Measurements from ENCODE around the gene STRIP2. TPM values are rescaled to one million over a fixed set of nuclear protein-coding genes. Genes with fewer than 3 reads are reported as not detected.
A peak's percentile ranks its signal among the peaks of the same experiment; 100 is the strongest.
"Not testable (repeated sequence)": the region's sequence is repeated elsewhere in the genome, so short reads cannot be mapped to it uniquely, and the experiment has no call there.

Gene STRIP2
- total RNA-seq, 1 experiment from 2014 or later: 7.5 TPM

DNA sequence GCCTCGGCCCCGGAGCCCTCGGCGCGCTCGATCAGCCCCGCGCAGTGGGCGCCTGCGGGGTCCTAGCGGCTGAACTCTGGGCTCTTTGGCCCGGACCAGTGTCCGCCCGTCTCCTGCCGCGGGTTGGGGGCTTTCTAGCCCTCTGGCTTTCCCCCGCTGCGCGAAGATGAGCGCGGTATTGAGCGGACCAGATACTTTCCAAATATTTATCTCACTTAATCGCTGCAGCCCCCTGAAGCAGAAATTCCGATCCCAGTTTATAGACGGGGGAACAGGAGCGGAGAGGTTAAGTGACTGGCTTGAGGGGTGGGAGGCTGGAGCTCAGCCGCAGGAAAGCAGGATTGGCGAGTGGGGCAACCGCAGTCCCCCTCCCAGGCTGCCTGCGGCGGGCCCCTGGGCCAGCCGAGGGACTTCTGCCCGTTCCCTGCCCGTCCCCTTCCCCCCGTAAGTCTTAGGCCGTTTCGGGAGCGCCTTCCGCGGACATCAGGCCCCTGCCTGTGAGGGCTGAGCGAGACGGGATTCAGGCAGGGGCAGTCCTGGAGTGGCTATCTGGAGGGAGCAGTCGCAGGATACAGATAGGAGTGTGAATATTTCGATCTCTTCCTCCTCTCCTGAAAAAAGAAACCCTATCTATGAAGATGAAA is 565 bp downstream of the STRIP2 start:
- H3K4me1 ChIP-seq (replicated peaks): peaks cover 20% of the 10 kb centered on the region
- H3K27ac ChIP-seq: peak overlapping the region; percentile 21
- no peaks in the 10 kb centered on the region for H3K9me3 ChIP-seq (replicated peaks)
- no peak for DNase-seq (ENCODE audit: low read depth in 1 of 2, low spot score in 2 of 2)
- no peaks in the 10 kb centered on the region for H3K27me3 ChIP-seq (replicated peaks)
- H3K4me3 ChIP-seq: peak overlapping the region; percentile 85
- H3K36me3 ChIP-seq: peaks cover 4% of the 10 kb centered on the region; the same call in 1 of the 2 replicates

DNA sequence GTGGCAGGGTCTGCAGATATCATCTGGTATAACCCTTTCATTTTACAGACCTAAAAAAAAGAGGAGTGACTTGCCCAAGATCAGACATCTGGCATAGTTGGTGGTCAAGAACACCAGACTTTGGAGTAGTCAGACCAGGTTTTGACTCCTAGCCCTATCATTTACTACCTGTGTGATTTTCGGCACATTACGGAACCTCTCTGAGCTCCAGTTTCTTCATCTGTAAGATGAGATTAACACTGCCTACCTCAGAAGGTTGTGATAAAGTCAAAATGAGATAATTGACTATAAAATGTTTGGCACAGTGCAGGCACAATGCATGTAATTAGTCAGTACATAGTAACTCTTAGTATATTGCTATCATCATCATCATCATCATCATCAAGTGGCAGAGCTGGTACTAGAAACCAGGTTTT is 1.2 kb downstream of the STRIP2 start:
- peaks cover 8% of the 10 kb centered on the region; the same call in 1 of the 2 replicates for H3K36me3 ChIP-seq
- peak overlapping the region; percentile 85 for H3K4me3 ChIP-seq
- H3K9me3 ChIP-seq (replicated peaks): no peaks in the 10 kb centered on the region
- peaks cover 20% of the 10 kb centered on the region for H3K4me1 ChIP-seq (replicated peaks)
- H3K27ac ChIP-seq: no peak overlapping the region
- no peaks in the 10 kb centered on the region for H3K27me3 ChIP-seq (replicated peaks)
- DNase-seq (ENCODE audit: low read depth in 1 of 2, low spot score in 2 of 2): no peak

DNA sequence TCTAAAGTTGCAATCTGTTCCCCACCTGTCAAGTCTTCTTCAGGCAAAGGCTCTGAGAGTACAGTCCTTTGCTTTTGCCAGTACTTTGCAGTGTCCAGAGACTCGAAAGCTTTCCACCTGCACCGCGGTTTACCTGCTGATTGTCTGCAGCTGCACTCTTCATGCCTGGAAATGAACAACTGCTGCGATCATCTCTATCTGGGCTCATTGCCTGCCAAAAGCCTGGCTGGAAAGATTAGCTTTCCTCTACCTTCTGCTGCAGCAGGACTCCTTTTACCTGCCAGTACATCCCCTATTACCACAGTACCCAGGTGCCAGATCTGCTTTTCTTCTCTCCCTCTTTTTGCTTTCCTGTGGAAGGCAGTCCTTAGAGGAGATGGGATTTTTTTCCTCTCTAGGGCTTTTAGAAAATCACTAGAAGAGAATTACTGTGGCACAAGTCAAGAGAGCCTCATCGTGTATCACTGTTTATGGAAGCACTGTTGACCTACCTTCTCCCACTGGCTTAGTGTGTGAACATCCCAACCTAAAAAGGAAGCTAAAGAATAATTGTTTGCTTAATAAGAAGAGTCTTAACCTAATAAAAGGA is 2.2 kb downstream of the STRIP2 start:
- peaks cover 20% of the 10 kb centered on the region for H3K4me1 ChIP-seq (replicated peaks)
- no peaks in the 10 kb centered on the region for H3K9me3 ChIP-seq (replicated peaks)
- no peak for DNase-seq (ENCODE audit: low read depth in 1 of 2, low spot score in 2 of 2)
- no peak overlapping the region for H3K27ac ChIP-seq
- H3K27me3 ChIP-seq (replicated peaks): no peaks in the 10 kb centered on the region
- no peak overlapping the region for H3K4me3 ChIP-seq
- peaks cover 10% of the 10 kb centered on the region; the same call in 1 of the 2 replicates for H3K36me3 ChIP-seq

DNA sequence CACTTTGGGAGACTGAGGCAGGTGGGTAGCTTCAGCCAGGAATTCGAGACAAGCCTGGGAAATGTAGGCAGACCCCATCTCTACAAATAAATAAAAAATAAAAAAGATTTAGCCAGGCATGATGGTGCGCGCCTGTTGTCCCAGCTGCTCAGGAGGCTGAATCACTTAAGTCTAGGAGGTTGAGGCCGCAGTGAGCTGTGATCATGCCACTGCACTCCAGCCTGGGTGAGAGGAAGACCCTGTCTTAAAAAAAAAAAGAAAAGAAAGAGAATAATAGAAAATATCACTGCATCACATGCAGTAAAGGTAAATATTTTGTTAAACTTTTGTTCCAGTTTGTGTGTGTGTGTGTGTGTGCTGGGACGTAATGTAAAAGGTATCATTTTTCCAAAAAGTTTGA is 3.0 kb downstream of the STRIP2 start:
- no peaks in the 10 kb centered on the region for H3K9me3 ChIP-seq (replicated peaks)
- DNase-seq (ENCODE audit: low read depth in 1 of 2, low spot score in 2 of 2): no peak
- peaks cover 20% of the 10 kb centered on the region for H3K4me1 ChIP-seq (replicated peaks)
- no peak overlapping the region for H3K4me3 ChIP-seq
- peaks cover 10% of the 10 kb centered on the region; the same call in 1 of the 2 replicates for H3K36me3 ChIP-seq
- no peaks in the 10 kb centered on the region for H3K27me3 ChIP-seq (replicated peaks)
- no peak overlapping the region for H3K27ac ChIP-seq

DNA sequence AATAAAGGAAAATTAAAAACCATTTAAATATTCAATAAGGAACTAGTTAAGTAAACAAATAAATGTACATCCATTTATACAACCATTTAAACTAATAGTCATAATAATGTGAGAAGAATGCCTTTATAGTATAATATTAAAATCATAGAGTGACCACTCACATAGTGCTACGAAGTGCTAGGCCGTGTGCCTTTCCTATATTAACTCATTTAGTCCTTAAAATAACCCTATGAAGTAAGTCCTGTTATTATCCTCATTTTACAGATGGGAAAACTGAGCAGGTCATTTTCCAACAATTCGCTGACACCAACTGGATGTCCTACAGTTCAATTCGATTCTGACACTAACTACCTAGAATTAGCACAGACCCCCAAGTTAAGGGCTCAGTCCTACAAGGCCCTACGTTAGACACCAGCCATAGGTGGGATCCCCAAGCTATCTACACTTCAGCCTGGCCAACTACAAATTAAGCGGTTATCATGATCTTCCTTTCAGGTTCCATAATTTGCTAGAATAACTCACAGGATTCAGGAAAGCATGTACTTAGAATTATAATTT is 4.1 kb downstream of the STRIP2 start:
- DNase-seq (ENCODE audit: low read depth in 1 of 2, low spot score in 2 of 2): no peak
- peaks cover 19% of the 10 kb centered on the region for H3K4me1 ChIP-seq (replicated peaks)
- H3K4me3 ChIP-seq: no peak overlapping the region
- peaks cover 10% of the 10 kb centered on the region; the same call in 1 of the 2 replicates for H3K36me3 ChIP-seq
- no peaks in the 10 kb centered on the region for H3K27me3 ChIP-seq (replicated peaks)
- H3K27ac ChIP-seq: no peak overlapping the region
- no peaks in the 10 kb centered on the region for H3K9me3 ChIP-seq (replicated peaks)

DNA sequence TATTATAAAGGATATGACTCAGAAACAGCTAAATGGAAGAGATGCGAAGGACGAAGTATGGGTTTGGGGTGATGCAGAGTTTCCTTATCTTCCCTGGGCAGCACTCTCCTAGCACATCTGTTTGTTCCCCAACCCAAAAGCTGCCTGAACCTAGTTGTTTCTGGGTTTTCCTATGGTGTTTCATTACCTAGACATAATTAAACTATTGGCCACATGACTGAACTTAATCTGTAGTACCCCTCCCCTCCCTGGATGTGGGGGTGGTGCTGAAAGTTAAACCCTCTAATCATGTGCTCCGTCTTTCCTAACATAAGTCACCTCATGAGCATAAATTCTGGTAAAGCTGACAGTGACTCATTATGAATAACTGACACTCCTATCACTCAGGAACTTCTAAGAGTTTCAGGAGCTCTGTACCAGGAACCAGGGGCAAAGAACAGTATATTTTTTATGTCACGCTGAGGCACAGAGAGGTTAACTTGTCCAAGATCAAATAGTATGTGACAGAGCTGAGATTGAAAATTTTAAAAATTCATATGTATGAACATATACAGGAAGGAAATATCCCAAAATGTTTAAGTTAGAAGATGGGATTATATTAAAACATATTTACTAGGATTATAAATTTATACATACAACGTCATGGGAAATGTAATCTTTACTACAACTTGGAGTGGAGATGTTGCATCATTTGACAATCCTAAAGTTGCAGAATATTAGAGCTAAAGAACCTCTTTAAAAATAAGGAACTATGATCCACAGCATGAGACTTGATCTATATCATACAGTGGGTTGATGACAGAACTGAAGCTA is 4.8 kb downstream of the STRIP2 start:
- DNase-seq (ENCODE audit: low read depth in 1 of 2, low spot score in 2 of 2): no peak

DNA sequence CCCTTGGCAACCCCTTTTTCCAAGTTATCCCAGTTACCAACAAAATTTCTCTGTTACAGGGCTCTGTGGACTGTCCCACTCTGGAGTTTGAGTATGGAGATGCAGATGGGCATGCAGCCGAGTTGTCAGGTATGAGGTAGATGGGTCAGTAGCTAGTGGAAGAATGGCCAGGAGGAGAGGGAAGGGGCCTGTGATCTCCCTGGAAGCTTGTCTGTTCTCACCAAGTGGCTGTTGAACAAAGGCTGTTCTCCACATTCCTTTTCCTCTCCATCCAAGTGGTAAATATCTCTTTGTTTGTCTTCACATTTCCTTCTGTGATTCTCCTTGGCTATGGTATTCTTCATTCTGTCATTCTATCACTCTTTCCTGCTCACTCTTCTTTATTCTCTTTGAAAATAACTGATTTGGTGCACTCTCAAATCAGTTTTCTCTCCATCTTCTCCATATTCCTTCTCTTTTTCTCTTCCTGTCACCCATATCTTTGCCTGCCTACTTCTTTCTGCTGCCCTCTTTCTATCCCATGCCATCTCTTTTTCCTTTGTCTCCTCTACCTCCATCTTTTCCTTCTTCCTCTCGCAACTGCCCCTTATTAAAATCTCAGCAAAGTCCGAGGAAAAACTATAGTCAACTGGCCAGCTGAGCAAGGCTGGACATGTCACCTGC is 5.9 kb downstream of the STRIP2 start:
- Histone ChIP-seq H3K36me3 (peaks cover 12% of the 10 kb centered on the region; the same call in 1 of the 2 replicates), H3K4me3 (no peak overlapping the region), H3K27me3 (replicated peaks) (no peaks in the 10 kb centered on the region), H3K9me3 (replicated peaks) (no peaks in the 10 kb centered on the region), H3K4me1 (replicated peaks) (peaks cover 13% of the 10 kb centered on the region), H3K27ac (no peak overlapping the region)
- no peak for DNase-seq (ENCODE audit: low read depth in 1 of 2, low spot score in 2 of 2)

More for the DNA sequence above, 4.8 kb downstream of the STRIP2 start:
- Histone ChIP-seq H3K9me3 (replicated peaks) (no peaks in the 10 kb centered on the region), H3K4me3 (no peak overlapping the region), H3K27ac (no peak overlapping the region), H3K36me3 (peaks cover 10% of the 10 kb centered on the region; the same call in 1 of the 2 replicates), H3K27me3 (replicated peaks) (no peaks in the 10 kb centered on the region), H3K4me1 (replicated peaks) (peaks cover 15% of the 10 kb centered on the region)

DNA sequence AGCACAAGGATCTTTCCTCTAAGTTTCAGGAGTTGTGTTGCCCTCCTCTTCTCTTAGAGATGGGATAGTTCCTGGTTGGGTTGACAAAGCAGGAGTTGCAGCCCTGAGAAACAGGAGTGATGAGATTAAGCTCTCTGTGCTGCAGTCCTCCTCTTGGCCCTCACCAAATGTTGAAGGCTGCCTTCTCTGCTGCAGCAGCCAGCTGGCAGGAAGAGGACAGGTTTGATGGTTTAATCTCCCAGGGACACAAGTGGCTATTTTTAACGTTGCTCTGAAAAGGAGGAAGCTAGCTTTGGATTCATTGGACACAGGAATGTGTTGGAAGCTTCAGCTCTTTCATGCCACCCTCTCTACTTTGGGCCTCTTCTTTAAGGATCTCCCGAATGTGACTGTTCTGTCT is 9.4 kb downstream of the STRIP2 start:
- no peaks in the 10 kb centered on the region for H3K9me3 ChIP-seq (replicated peaks)
- H3K36me3 ChIP-seq: peaks cover 34% of the 10 kb centered on the region
- no peak overlapping the region for H3K27ac ChIP-seq
- H3K27me3 ChIP-seq (replicated peaks): no peaks in the 10 kb centered on the region
- DNase-seq (ENCODE audit: low read depth in 1 of 2, low spot score in 2 of 2): no peak
- H3K4me3 ChIP-seq: no peak overlapping the region
- H3K4me1 ChIP-seq (replicated peaks): peaks cover 6% of the 10 kb centered on the region

DNA sequence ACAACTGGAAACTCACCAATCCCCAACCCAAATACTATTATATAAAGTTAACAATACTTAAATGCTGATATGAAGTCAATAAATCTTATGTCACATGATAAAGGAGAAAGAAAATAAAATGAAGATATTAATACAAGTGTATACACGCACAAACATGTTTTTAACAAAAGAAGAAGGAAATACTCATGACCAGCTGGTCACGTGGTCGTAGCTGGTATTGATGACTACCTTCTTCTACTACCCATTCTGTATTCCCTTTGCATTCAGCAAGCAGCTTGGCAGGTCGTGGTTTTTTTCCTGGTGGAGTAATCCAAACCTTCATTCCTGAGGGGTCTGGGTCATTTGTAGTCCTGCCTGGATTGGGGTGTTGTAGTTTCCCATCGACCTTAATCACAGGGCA is 10.5 kb downstream of the STRIP2 start:
- H3K4me1 ChIP-seq (replicated peaks); H3K27ac ChIP-seq; DNase-seq (ENCODE audit: low read depth in 1 of 2, low spot score in 2 of 2); H3K9me3 ChIP-seq (replicated peaks); H3K27me3 ChIP-seq (replicated peaks); H3K4me3 ChIP-seq: not testable (repeated sequence)
- peaks cover 34% of the 10 kb centered on the region for H3K36me3 ChIP-seq

DNA sequence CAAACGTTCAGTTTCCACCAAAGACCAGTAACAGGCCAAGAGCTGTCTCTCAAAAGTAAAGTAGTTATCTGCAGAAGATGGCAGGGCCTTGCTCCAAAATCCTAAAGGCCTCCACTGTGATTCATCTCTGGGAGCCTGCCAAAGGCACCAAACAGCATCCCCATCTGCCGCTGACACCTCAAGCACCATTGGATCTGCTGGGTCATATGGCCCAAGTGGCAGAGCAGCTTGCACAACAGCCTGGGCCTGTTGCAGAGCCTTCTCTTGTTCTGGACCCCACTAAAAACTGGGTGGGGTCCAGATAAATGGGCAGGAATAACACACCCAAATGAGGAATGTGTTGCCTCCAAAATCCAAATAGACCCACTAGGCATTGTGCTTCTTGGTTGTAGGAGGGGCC is 12.7 kb downstream of the STRIP2 start:
- not testable (repeated sequence) for H3K27me3 ChIP-seq (replicated peaks); H3K4me3 ChIP-seq; H3K27ac ChIP-seq; H3K4me1 ChIP-seq (replicated peaks); H3K9me3 ChIP-seq (replicated peaks); DNase-seq (ENCODE audit: low read depth in 1 of 2, low spot score in 2 of 2)
- H3K36me3 ChIP-seq: peaks cover 31% of the 10 kb centered on the region

DNA sequence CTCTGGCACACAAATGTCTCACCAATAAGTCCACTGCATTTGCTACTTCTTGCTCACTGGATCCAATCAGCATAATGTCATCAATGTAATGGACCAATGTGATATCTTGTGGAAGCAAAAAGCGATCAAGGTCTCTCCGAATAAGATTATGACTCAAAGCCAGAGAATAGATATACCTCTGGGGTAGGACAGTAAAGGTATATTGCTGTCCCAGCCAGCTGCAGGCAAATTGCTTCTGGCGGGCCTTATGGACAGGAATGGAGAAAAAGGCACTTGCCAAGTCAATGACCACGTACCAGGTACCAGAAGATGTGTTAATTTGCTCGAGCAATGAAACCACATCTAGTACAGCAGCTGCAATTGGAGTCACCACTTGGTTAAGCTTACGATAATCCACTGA is 13.2 kb downstream of the STRIP2 start:
- not testable (repeated sequence) for H3K27me3 ChIP-seq (replicated peaks); DNase-seq (ENCODE audit: low read depth in 1 of 2, low spot score in 2 of 2); H3K27ac ChIP-seq; H3K4me3 ChIP-seq; H3K9me3 ChIP-seq (replicated peaks); H3K4me1 ChIP-seq (replicated peaks)
- peaks cover 31% of the 10 kb centered on the region for H3K36me3 ChIP-seq

DNA sequence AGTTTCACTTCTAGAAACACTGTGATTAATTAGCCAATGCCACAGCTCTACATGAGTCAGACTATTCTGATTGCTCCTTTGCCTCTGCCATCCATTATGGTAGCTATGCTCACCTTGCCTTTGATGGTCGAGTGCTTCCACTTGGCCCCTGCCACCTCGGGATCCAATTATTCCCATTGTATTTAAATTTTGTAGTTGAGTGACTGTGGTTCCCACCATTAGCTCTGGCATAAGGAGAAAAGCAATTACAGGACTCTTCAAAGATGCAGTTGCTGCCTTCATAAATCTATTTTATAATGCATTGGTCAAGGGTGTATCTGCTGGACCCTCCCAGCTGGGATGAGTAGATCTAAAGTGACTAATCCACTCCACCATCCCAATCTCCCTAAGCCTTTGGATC is 14.4 kb downstream of the STRIP2 start:
- not testable (repeated sequence) for H3K4me1 ChIP-seq (replicated peaks); H3K4me3 ChIP-seq; H3K9me3 ChIP-seq (replicated peaks); DNase-seq (ENCODE audit: low read depth in 1 of 2, low spot score in 2 of 2); H3K27ac ChIP-seq; H3K27me3 ChIP-seq (replicated peaks)
- H3K36me3 ChIP-seq: peaks cover 31% of the 10 kb centered on the region

DNA sequence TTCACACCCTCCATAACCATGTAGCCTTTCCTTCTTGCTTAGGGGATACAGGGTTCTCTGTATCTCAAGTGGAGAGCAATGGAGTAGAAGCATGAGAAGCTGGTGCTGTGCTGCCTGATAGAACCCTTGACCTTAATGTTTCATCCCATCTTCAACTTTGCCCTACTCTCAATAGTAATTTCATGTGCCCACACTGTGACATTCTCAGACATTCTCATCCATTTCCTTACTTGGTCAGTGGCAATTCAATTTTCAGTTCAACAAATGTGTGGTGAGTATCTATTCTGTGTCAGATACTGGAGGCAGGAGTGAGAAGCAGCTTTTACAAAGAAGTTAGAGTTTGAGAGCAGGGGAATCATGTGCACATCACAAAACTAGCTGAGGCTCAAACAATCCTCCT is 16.1 kb downstream of the STRIP2 start:
- Histone ChIP-seq H3K4me3 (no peak overlapping the region), H3K9me3 (replicated peaks) (no peaks in the 10 kb centered on the region), H3K36me3 (peaks cover 28% of the 10 kb centered on the region), H3K27ac (no peak overlapping the region), H3K27me3 (replicated peaks) (no peaks in the 10 kb centered on the region), H3K4me1 (replicated peaks) (no peaks in the 10 kb centered on the region)
- no peak for DNase-seq (ENCODE audit: low read depth in 1 of 2, low spot score in 2 of 2)

Data from SJSA1 (cell line).